ENCODE results near the gene KIF1B. TPM values are rescaled to one million over a fixed set of nuclear protein-coding genes. Genes with fewer than 3 reads are reported as not detected.

KIF1B gene
- total and polyA plus RNA-seq, 4 donors: 8.4 to 40.9 (median 8.9) TPM

GRCh38 chr1:10207810-10208209 lies 2.6 kb upstream of the KIF1B start:
- H3K36me3 ChIP-seq (ENCODE audit: control insufficient read depth in 4 of 4, insufficient read depth in 3 of 4, low read depth in 1 of 4, low read length in 3 of 4): no peaks in the 10 kb centered on the region
- WGBS: 95% methylated on average over 3 of the region's 3 CpGs
- H3K9me3 ChIP-seq (ENCODE audit: control insufficient read depth in 4 of 4, low read length in 3 of 4): no peaks in the 10 kb centered on the region
- no peak for DNase-seq (ENCODE audit: low spot score)
- H3K4me3 ChIP-seq (ENCODE audit: low read depth in 1 of 3, low read length in 3 of 3): no peak overlapping the region
- H3K27ac ChIP-seq (ENCODE audit: low read depth in 1 of 2, low read length in 2 of 2): no peak overlapping the region
- peaks cover 4 to 12% (median 11%) of the 10 kb centered on the region in 4 donors for H3K4me1 ChIP-seq (ENCODE audit: control insufficient read depth in 4 of 4, insufficient read depth in 4 of 4, low read length in 3 of 4)
- TF ChIP-seq ATF3 (IDR thresholded peaks at IDR 0.05): no peak
- TF ChIP-seq CTCF (IDR thresholded peaks at IDR 0.05; ENCODE audit: low read depth, low read length, missing input control): no peak
- no peak for TF ChIP-seq SP1 (IDR thresholded peaks at IDR 0.05)
- no peak for TF ChIP-seq HNF4G (IDR thresholded peaks at IDR 0.05)
- H3K27me3 ChIP-seq (ENCODE audit: control insufficient read depth in 4 of 4, insufficient read depth in 4 of 4, low read length in 3 of 4): no peaks in the 10 kb centered on the region
- no peak overlapping the region for H3K9ac ChIP-seq (ENCODE audit: low read depth in 1 of 2, low read length in 2 of 2)

GRCh38 chr1:10208537-10208936 lies 1.8 kb upstream of the KIF1B start:
- no peak overlapping the region for H3K9ac ChIP-seq (ENCODE audit: low read depth in 1 of 2, low read length in 2 of 2)
- WGBS: 89% methylated on average over 11 of the region's 11 CpGs
- no peak overlapping the region for H3K27ac ChIP-seq (ENCODE audit: low read depth in 1 of 2, low read length in 2 of 2)
- H3K27me3 ChIP-seq (ENCODE audit: control insufficient read depth in 4 of 4, insufficient read depth in 4 of 4, low read length in 3 of 4): no peaks in the 10 kb centered on the region
- no peak overlapping the region for H3K4me3 ChIP-seq (ENCODE audit: low read depth in 1 of 3, low read length in 3 of 3)
- TF ChIP-seq YY1 (IDR thresholded peaks at IDR 0.05) (no peak), CTCF (IDR thresholded peaks at IDR 0.05; ENCODE audit: low read depth, low read length, missing input control) (no peak), NR2F2 (IDR thresholded peaks at IDR 0.05) (no peak), MAX (IDR thresholded peaks at IDR 0.05) (no peak), JUND (IDR thresholded peaks at IDR 0.05) (no peak), ATF3 (IDR thresholded peaks at IDR 0.05) (no peak), EGR1 (IDR thresholded peaks at IDR 0.05; ENCODE audit: low read depth in 2 of 2) (no peak), HNF4G (IDR thresholded peaks at IDR 0.05) (no peak), FOXA1 (IDR thresholded peaks at IDR 0.05) (no peak), REST (IDR thresholded peaks at IDR 0.05) (no peak), GABPA (IDR thresholded peaks at IDR 0.05 in 1 of 2, conservative IDR thresholded peaks at IDR 0.05 in 1 of 2) (no peak), FOXA2 (IDR thresholded peaks at IDR 0.05) (no peak), ZBTB33 (IDR thresholded peaks at IDR 0.05) (no peak), RAD21 (IDR thresholded peaks at IDR 0.05) (no peak), SP1 (IDR thresholded peaks at IDR 0.05) (no peak), TAF1 (conservative IDR thresholded peaks at IDR 0.05) (no peak), RXRA (IDR thresholded peaks at IDR 0.05) (no peak), HNF4A (conservative IDR thresholded peaks at IDR 0.05) (no peak)
- no peaks in the 10 kb centered on the region for H3K9me3 ChIP-seq (ENCODE audit: control insufficient read depth in 4 of 4, low read length in 3 of 4)
- H3K36me3 ChIP-seq (ENCODE audit: control insufficient read depth in 4 of 4, insufficient read depth in 3 of 4, low read depth in 1 of 4, low read length in 3 of 4): no peaks in the 10 kb centered on the region
- DNase-seq (ENCODE audit: low spot score): no peak
- H3K4me1 ChIP-seq (ENCODE audit: control insufficient read depth in 4 of 4, insufficient read depth in 4 of 4, low read length in 3 of 4): peaks cover 4 to 18% (median 14%) of the 10 kb centered on the region in 4 donors

All from liver (tissue), 9 donors.